K562 (cell line): ENCODE results near the gene CIB2. TPM values are rescaled to one million over a fixed set of nuclear protein-coding genes. Genes with fewer than 3 reads are reported as not detected.

Experiments
- polyA plus RNA-seq, 8 experiments: library from polyadenylated mRNA; depleted of rRNA in 4 of 8; stranded (reverse) in 5 of 8; unstranded in 3 of 8; fragments of >200 nt; fragmentation: Nextera tagmentation in 2 of 8; fragmentation: Illumina TruSeq in 1 of 8; extraction: Ambion mirVana in 2 of 8; extraction: Trizol in 1 of 8; gene quantifications; 2 replicates each; pipeline versions ENCODE4 v1.2.1 to v1.2.3, GENCODE V29; 2011 to 2014; ENCODE audit warnings: inconsistent platforms in 1 of 8, missing spikeins in 1 of 8
- small RNA-seq: library from RNA; depleted of rRNA; stranded (forward); fragments of <200 nt; gene quantifications from one replicate; pipeline ENCODE3, GENCODE V24; 2014
- total RNA-seq, 7 experiments: library from RNA; depleted of rRNA in 6 of 7; stranded (reverse); fragments of >200 nt in 6 of 7; fragmentation: Illumina TruSeq in 2 of 7; extraction: Trizol in 2 of 7; gene quantifications; 2 replicates each; pipeline versions ENCODE4 v1.2.1 to v1.2.3, GENCODE V29; 2011 to 2021; ENCODE audit warnings: low replicate concordance in 1 of 7

CIB2 gene
- total and polyA plus RNA-seq, 9 of the 15 experiments (the other 6 are each of a cell fraction or from before 2014, with no cell fraction given) = 1.5 to 37.4 (median 19.4) TPM

Small RNA genes within 50 kb of the gene (small RNA-seq; reads per million reads assigned to genes)
- not detected for gene RF00092

Other genes starting within 250 kb of the CIB2 start
- gene TBC1D2B, start 53.7 kb downstream of the CIB2 start, total RNA-seq (2014; rRNA removed) = 5.1 and 6.2 TPM in 2 replicates
- gene TBC1D2B, start 53.7 kb downstream of the CIB2 start, total RNA-seq (2014; rRNA removed; fragmentation: Illumina TruSeq; extraction: Trizol) = 8.9 and 9.3 TPM in 2 replicates
- 7.8 and 8.9 TPM in 2 replicates for gene TBC1D2B, start 53.7 kb downstream of the CIB2 start, total RNA-seq (2015; rRNA removed; fragmentation: Illumina TruSeq; extraction: Trizol)
- gene TBC1D2B, start 53.7 kb downstream of the CIB2 start, total RNA-seq (2021) = 10.1 and 10.7 TPM in 2 replicates
- gene TBC1D2B, start 53.7 kb downstream of the CIB2 start, polyA plus RNA-seq (2011; rRNA removed) = 13.7 and 16.3 TPM in 2 replicates
- gene TBC1D2B, start 53.7 kb downstream of the CIB2 start, polyA plus RNA-seq (2014; fragmentation: Illumina TruSeq; extraction: Trizol) = 7.7 and 9.2 TPM in 2 replicates
- gene TBC1D2B, start 53.7 kb downstream of the CIB2 start, polyA plus RNA-seq (2014; fragmentation: Nextera tagmentation; extraction: Ambion mirVana) = under 1 TPM; 0.15 to 0.48 TPM
- gene TBC1D2B, start 53.7 kb downstream of the CIB2 start, polyA plus RNA-seq (2014; rRNA removed) = 6.5 and 6.9 TPM in 2 replicates
- gene SH2D7, start 38.9 kb downstream of the CIB2 start, total RNA-seq (2014; rRNA removed) = not detected in 2 replicates
- not detected in 2 replicates for gene SH2D7, start 38.9 kb downstream of the CIB2 start, total RNA-seq (2014; rRNA removed; fragmentation: Illumina TruSeq; extraction: Trizol)
- not detected in 2 replicates for gene SH2D7, start 38.9 kb downstream of the CIB2 start, total RNA-seq (2015; rRNA removed; fragmentation: Illumina TruSeq; extraction: Trizol)
- gene SH2D7, start 38.9 kb downstream of the CIB2 start, total RNA-seq (2021) = not detected in 2 replicates
- gene SH2D7, start 38.9 kb downstream of the CIB2 start, polyA plus RNA-seq (2011; rRNA removed) = not detected in 2 replicates
- not detected in 2 replicates for gene SH2D7, start 38.9 kb downstream of the CIB2 start, polyA plus RNA-seq (2014; fragmentation: Illumina TruSeq; extraction: Trizol)
- not detected for gene SH2D7, start 38.9 kb downstream of the CIB2 start, polyA plus RNA-seq (2014; fragmentation: Nextera tagmentation; extraction: Ambion mirVana)
- not detected in 2 replicates for gene SH2D7, start 38.9 kb downstream of the CIB2 start, polyA plus RNA-seq (2014; rRNA removed)
- gene IDH3A, start 17.9 kb upstream of the CIB2 start, total RNA-seq (2014; rRNA removed) = 37.4 and 56.3 TPM in 2 replicates
- gene IDH3A, start 17.9 kb upstream of the CIB2 start, total RNA-seq (2014; rRNA removed; fragmentation: Illumina TruSeq; extraction: Trizol) = 94.5 and 101 TPM in 2 replicates
- gene IDH3A, start 17.9 kb upstream of the CIB2 start, total RNA-seq (2015; rRNA removed; fragmentation: Illumina TruSeq; extraction: Trizol) = 77.4 and 87.2 TPM in 2 replicates
- 130 and 131 TPM in 2 replicates for gene IDH3A, start 17.9 kb upstream of the CIB2 start, total RNA-seq (2021)
- 88.5 and 115 TPM in 2 replicates for gene IDH3A, start 17.9 kb upstream of the CIB2 start, polyA plus RNA-seq (2011; rRNA removed)
- 107 and 116 TPM in 2 replicates for gene IDH3A, start 17.9 kb upstream of the CIB2 start, polyA plus RNA-seq (2014; fragmentation: Illumina TruSeq; extraction: Trizol)
- 100 to 1,000 TPM; 190 to 249 TPM for gene IDH3A, start 17.9 kb upstream of the CIB2 start, polyA plus RNA-seq (2014; fragmentation: Nextera tagmentation; extraction: Ambion mirVana)
- 70.0 and 86.7 TPM in 2 replicates for gene IDH3A, start 17.9 kb upstream of the CIB2 start, polyA plus RNA-seq (2014; rRNA removed)
- 2.5 and 3.3 TPM in 2 replicates for gene ACSBG1, start 103.1 kb upstream of the CIB2 start, total RNA-seq (2014; rRNA removed)
- 3.1 and 3.7 TPM in 2 replicates for gene ACSBG1, start 103.1 kb upstream of the CIB2 start, total RNA-seq (2014; rRNA removed; fragmentation: Illumina TruSeq; extraction: Trizol)
- 0.83 TPM in 2 replicates for gene ACSBG1, start 103.1 kb upstream of the CIB2 start, total RNA-seq (2015; rRNA removed; fragmentation: Illumina TruSeq; extraction: Trizol)
- 2.6 and 3.3 TPM in 2 replicates for gene ACSBG1, start 103.1 kb upstream of the CIB2 start, total RNA-seq (2021)
- gene ACSBG1, start 103.1 kb upstream of the CIB2 start, polyA plus RNA-seq (2011; rRNA removed) = 1.2 and 2.0 TPM in 2 replicates
- 4.8 and 6.4 TPM in 2 replicates for gene ACSBG1, start 103.1 kb upstream of the CIB2 start, polyA plus RNA-seq (2014; fragmentation: Illumina TruSeq; extraction: Trizol)
- gene ACSBG1, start 103.1 kb upstream of the CIB2 start, polyA plus RNA-seq (2014; fragmentation: Nextera tagmentation; extraction: Ambion mirVana) = under 1 TPM; 0.36 to 0.75 TPM
- 4.6 and 5.0 TPM in 2 replicates for gene ACSBG1, start 103.1 kb upstream of the CIB2 start, polyA plus RNA-seq (2014; rRNA removed)
- not detected in 2 replicates for gene DNAJA4, start 133.1 kb upstream of the CIB2 start, total RNA-seq (2014; rRNA removed)
- 0.11 TPM in 1 of 2 replicates, not detected in the other for gene DNAJA4, start 133.1 kb upstream of the CIB2 start, total RNA-seq (2014; rRNA removed; fragmentation: Illumina TruSeq; extraction: Trizol)
- 0.08 TPM in 1 of 2 replicates, not detected in the other for gene DNAJA4, start 133.1 kb upstream of the CIB2 start, total RNA-seq (2015; rRNA removed; fragmentation: Illumina TruSeq; extraction: Trizol)
- 0.16 and 0.25 TPM in 2 replicates for gene DNAJA4, start 133.1 kb upstream of the CIB2 start, total RNA-seq (2021)
- gene DNAJA4, start 133.1 kb upstream of the CIB2 start, polyA plus RNA-seq (2011; rRNA removed) = 0.05 and 0.15 TPM in 2 replicates
- not detected in 2 replicates for gene DNAJA4, start 133.1 kb upstream of the CIB2 start, polyA plus RNA-seq (2014; fragmentation: Illumina TruSeq; extraction: Trizol)
- 1 to 10 TPM in 1 of 2 experiments, under 1 TPM in 1; 0.56 to 1.0 TPM for gene DNAJA4, start 133.1 kb upstream of the CIB2 start, polyA plus RNA-seq (2014; fragmentation: Nextera tagmentation; extraction: Ambion mirVana)
- gene DNAJA4, start 133.1 kb upstream of the CIB2 start, polyA plus RNA-seq (2014; rRNA removed) = 0.09 TPM in 1 of 2 replicates, not detected in the other
- 99.3 and 118 TPM in 2 replicates for gene SKIC8, start 168.2 kb upstream of the CIB2 start, total RNA-seq (2014; rRNA removed)
- gene SKIC8, start 168.2 kb upstream of the CIB2 start, total RNA-seq (2014; rRNA removed; fragmentation: Illumina TruSeq; extraction: Trizol) = 139 and 146 TPM in 2 replicates
- 152 and 164 TPM in 2 replicates for gene SKIC8, start 168.2 kb upstream of the CIB2 start, total RNA-seq (2015; rRNA removed; fragmentation: Illumina TruSeq; extraction: Trizol)
- 79.5 and 87.3 TPM in 2 replicates for gene SKIC8, start 168.2 kb upstream of the CIB2 start, total RNA-seq (2021)
- gene SKIC8, start 168.2 kb upstream of the CIB2 start, polyA plus RNA-seq (2011; rRNA removed) = 158 and 224 TPM in 2 replicates
- 124 and 127 TPM in 2 replicates for gene SKIC8, start 168.2 kb upstream of the CIB2 start, polyA plus RNA-seq (2014; fragmentation: Illumina TruSeq; extraction: Trizol)
- gene SKIC8, start 168.2 kb upstream of the CIB2 start, polyA plus RNA-seq (2014; fragmentation: Nextera tagmentation; extraction: Ambion mirVana) = 100 to 1,000 TPM; 352 to 389 TPM
- 140 and 168 TPM in 2 replicates for gene SKIC8, start 168.2 kb upstream of the CIB2 start, polyA plus RNA-seq (2014; rRNA removed)
- not detected in 2 replicates for gene CRABP1, start 208.9 kb upstream of the CIB2 start, total RNA-seq (2014; rRNA removed)
- not detected in 2 replicates for gene CRABP1, start 208.9 kb upstream of the CIB2 start, total RNA-seq (2014; rRNA removed; fragmentation: Illumina TruSeq; extraction: Trizol)
- not detected in 2 replicates for gene CRABP1, start 208.9 kb upstream of the CIB2 start, total RNA-seq (2015; rRNA removed; fragmentation: Illumina TruSeq; extraction: Trizol)
- 0.40 and 0.60 TPM in 2 replicates for gene CRABP1, start 208.9 kb upstream of the CIB2 start, total RNA-seq (2021)
- gene CRABP1, start 208.9 kb upstream of the CIB2 start, polyA plus RNA-seq (2011; rRNA removed) = not detected in 2 replicates
- gene CRABP1, start 208.9 kb upstream of the CIB2 start, polyA plus RNA-seq (2014; fragmentation: Illumina TruSeq; extraction: Trizol) = not detected in 2 replicates
- not detected for gene CRABP1, start 208.9 kb upstream of the CIB2 start, polyA plus RNA-seq (2014; fragmentation: Nextera tagmentation; extraction: Ambion mirVana)
- not detected in 2 replicates for gene CRABP1, start 208.9 kb upstream of the CIB2 start, polyA plus RNA-seq (2014; rRNA removed)